ENCODE results near the gene KLC3. TPM values are rescaled to one million over a fixed set of nuclear protein-coding genes. Genes with fewer than 3 reads are reported as not detected.

KLC3 gene
- total and polyA plus RNA-seq, 11 donors: 0.12 to 0.69 (median 0.32) TPM; not detected in 6

DNA sequence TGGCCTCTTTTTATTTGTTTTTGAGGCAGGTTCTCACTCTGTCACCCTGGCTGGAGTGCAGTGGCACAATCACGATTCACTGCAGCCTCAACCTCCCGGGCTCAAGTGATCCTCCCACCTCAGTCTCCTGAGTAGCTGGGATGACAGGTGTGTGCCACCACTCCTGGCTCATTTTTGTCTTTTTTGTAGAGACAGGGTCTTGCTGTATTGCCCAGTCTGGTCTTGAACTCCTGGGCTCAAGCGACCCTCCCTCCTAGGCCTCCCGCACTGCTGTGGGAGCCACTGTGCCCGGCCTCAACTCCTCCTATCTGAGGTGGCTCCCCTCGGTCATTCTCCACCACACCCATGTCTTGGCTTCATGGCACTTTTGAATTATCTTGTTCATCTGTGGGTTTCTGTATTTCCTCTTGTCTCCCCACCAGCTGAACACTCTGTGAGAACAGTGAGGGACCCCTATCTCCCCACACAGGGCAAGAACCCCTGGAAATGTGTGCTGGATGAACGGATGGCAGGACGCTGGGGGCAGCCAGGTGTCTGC is 25.8 kb upstream of the KLC3 start:
- TF ChIP-seq, protein P1, sequence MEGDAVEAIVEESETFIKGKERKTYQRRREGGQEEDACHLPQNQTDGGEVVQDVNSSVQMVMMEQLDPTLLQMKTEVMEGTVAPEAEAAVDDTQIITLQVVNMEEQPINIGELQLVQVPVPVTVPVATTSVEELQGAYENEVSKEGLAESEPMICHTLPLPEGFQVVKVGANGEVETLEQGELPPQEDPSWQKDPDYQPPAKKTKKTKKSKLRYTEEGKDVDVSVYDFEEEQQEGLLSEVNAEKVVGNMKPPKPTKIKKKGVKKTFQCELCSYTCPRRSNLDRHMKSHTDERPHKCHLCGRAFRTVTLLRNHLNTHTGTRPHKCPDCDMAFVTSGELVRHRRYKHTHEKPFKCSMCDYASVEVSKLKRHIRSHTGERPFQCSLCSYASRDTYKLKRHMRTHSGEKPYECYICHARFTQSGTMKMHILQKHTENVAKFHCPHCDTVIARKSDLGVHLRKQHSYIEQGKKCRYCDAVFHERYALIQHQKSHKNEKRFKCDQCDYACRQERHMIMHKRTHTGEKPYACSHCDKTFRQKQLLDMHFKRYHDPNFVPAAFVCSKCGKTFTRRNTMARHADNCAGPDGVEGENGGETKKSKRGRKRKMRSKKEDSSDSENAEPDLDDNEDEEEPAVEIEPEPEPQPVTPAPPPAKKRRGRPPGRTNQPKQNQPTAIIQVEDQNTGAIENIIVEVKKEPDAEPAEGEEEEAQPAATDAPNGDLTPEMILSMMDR (IDR thresholded peaks at IDR 0.05): no peak
- TF ChIP-seq POLR2A (IDR thresholded peaks at IDR 0.05): no peak
- Histone ChIP-seq H3K4me1 (peaks cover 0 to 55% (median 2%) of the 10 kb centered on the region in 12 donors), H3K9me3 (no peaks in the 10 kb centered on the region), H3K27ac (no peak overlapping the region), H3K4me3 (no peak overlapping the region), H3K27me3 (peaks cover 0 to 6% (median 0%) of the 10 kb centered on the region in 9 donors), H3K36me3 (peaks cover 0 to 89% (median 27%) of the 10 kb centered on the region in 9 donors)
- DNase-seq: no peak
- no peak for ATAC-seq
- intact Hi-C loops (cut with DNase I): no loop called here
- WGBS, 4 donors: 69 to 79% (median 72%) methylated on average over 8 of the region's 8 CpGs

DNA sequence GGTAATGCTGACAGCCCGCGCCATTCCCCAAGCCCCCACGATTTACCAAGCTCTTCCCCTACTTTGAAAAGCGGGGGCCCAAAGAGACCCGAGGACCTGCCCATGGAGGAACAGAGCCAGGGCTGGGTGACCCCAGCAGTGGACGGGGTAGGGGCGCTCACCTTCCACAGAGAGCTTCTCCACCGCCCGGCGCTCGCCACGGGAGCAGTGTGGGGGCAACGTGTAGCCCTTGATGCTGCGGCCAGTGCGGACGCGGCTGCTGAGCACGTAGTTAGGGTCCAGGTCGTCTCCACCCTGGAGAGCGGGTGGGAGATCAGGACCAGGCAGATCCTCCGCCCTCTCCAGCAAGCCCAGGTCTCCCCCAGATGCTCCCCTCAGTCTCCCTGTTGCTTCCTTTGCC is 25.2 kb upstream of the KLC3 start:
- intact Hi-C loops (cut with DNase I): no loop called here
- 64 to 72% (median 68%) methylated on average over 9 to 21 of the region's 21 CpGs for WGBS, 4 donors
- Histone ChIP-seq H3K36me3 (peaks cover 0 to 88% (median 27%) of the 10 kb centered on the region in 9 donors), H3K4me1 (peaks cover 0 to 55% (median 2%) of the 10 kb centered on the region in 12 donors), H3K4me3 (no peak overlapping the region), H3K9me3 (no peaks in the 10 kb centered on the region), H3K27ac (no peak overlapping the region), H3K27me3 (peaks cover 0 to 6% (median 0%) of the 10 kb centered on the region in 9 donors)
- TF ChIP-seq, protein P1 (IDR thresholded peaks at IDR 0.05): no peak
- no peak for TF ChIP-seq POLR2A (IDR thresholded peaks at IDR 0.05)
- no peak for ATAC-seq
- no peak for DNase-seq

DNA sequence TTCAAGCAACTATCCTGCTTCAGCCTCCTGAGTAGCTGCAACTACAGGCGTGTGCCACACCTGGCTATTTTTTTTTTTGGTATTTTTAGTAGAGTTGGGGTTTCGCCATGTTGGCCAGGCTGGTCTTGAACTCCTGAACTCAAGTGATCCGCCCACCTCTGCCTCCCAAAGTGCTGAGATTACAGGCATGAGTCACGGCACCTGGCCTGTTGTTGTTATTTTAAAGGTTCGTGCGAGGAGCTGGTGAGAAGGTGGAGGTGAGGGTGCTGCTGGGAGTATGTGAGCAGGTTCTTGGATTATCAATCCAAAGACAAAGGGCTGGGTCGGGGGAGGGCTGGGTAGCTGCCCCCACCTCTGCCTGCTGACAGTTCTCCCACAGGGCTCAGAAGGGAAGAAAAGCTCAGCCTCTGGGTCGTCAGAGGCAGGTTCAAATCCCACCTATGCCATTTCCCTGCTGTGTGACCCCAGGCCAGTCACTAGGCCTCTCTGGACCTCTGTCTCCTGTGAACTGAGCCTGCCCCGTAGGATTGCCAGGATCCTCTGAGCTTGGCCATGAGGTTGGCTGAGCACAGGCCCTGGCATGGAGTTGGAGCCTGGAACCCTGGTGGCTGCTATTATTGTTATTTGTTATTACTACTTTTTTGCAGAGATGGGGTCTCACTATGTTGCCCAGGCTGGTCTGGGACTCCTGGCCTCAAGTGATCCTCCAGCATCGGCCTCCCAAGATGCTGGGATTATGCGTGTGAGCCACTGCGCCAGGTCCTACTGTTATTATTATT is 19.4 kb upstream of the KLC3 start:
- Histone ChIP-seq H3K27me3 (peaks cover 0 to 27% (median 14%) of the 10 kb centered on the region in 9 donors), H3K4me3 (peak overlapping the region; percentile 50 to 81 (median 59)), H3K27ac (peak overlapping the region in 10 of 12 donors; percentile 81 to 100 (median 96)), H3K36me3 (peaks cover 0 to 33% (median 10%) of the 10 kb centered on the region in 9 donors), H3K9me3 (no peaks in the 10 kb centered on the region), H3K4me1 (peaks cover 0 to 40% (median 7%) of the 10 kb centered on the region in 12 donors)
- TF ChIP-seq, protein P1 (IDR thresholded peaks at IDR 0.05): no peak
- no peak for TF ChIP-seq POLR2A (IDR thresholded peaks at IDR 0.05)
- no peak for DNase-seq
- no peak for ATAC-seq
- WGBS, 4 donors: 47 to 62% (median 57%) methylated on average over 12 of the region's 12 CpGs
- intact Hi-C loops (cut with DNase I): loop anchor here in 1 of 10 donors (5.0 kb wide), 1 partner anchor 69 kb away; the partner anchor contains the start of gene MARK4

DNA sequence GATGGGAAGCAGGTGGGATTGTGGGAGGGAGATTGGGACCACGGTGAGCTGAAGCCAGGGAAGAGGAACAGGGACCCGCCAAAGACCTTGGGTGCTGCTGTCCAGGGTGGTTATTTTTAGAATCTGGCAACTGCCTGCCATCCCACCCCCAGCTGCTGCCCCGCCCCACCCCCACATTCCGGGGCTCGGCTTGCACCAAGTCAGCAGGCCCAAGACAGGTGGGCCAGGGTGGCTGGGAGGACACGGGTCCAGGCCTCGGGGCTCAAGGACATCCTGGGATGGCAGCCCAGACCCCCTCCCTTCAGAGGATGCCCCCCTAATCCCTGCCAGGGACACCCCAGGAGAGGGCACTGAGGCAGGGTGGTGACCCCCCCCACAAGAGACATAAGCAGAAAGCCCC is 18.7 kb upstream of the KLC3 start:
- peak overlapping the region; percentile 50 to 81 (median 59) for H3K4me3 ChIP-seq
- intact Hi-C loops (cut with DNase I): loop anchor here in 1 of 10 donors (5.0 kb wide), 1 partner anchor 70 kb away; the partner anchor contains the start of gene MARK4
- peak overlapping the region; percentile 81 to 100 (median 96) for H3K27ac ChIP-seq
- peak in 4 of 5 donors; percentile 67 to 76 (median 72) for DNase-seq
- peaks cover 0 to 44% (median 10%) of the 10 kb centered on the region in 12 donors for H3K4me1 ChIP-seq
- peak; percentile 34 to 62 (median 47) for ATAC-seq
- H3K27me3 ChIP-seq: peaks cover 0 to 27% (median 14%) of the 10 kb centered on the region in 9 donors
- no peaks in the 10 kb centered on the region for H3K9me3 ChIP-seq
- TF ChIP-seq POLR2A (IDR thresholded peaks at IDR 0.05): peak in 1 of 2 donors; percentile 10
- TF ChIP-seq, protein P1 (IDR thresholded peaks at IDR 0.05): no peak
- 19 to 36% (median 25%) methylated on average over 2 to 7 of the region's 7 CpGs for WGBS, 4 donors
- peaks cover 0 to 27% (median 10%) of the 10 kb centered on the region in 9 donors for H3K36me3 ChIP-seq
